HEK293T (cell line): ENCODE data around the gene NPFFR1.

ENCODE experiments used
- CTCF ChIA-PET: fragments of 350-600 bp; formaldehyde crosslinking; extraction: SDS; loops from one replicate; lab custom pipeline; 2021; ENCODE audit warnings: antibody characterized with exemption, inconsistent platforms; lab: Yijun Ruan, JAX
- POLR2A ChIA-PET: fragments of 350-600 bp; formaldehyde crosslinking; extraction: SDS; loops from one replicate; lab custom pipeline; 2020; ENCODE audit warnings: antibody characterized with exemption, inconsistent platforms; lab: Yijun Ruan, JAX
- DNase-seq: peaks from one replicate; pipeline ENCODE4 v3.0.0; 2012; ENCODE audit warnings: mixed read lengths; ENCODE audit errors: extremely low spot score
- ARNT ChIP-seq: fragments of 450-650 bp; IDR thresholded peaks from 2 replicates; pipeline ENCODE4 v1.6.1; 2017; ENCODE audit warnings: mild to moderate bottlenecking
- BHLHE40 ChIP-seq: fragments of 450-650 bp; IDR thresholded peaks from 2 replicates; pipeline ENCODE4 v1.6.1; 2016; ENCODE audit warnings: mild to moderate bottlenecking, moderate library complexity, borderline replicate concordance
- CTBP1 ChIP-seq: fragments of 450-650 bp; IDR thresholded peaks from 2 replicates; pipeline ENCODE4 v1.6.1; 2016; ENCODE audit warnings: borderline replicate concordance
- ELF4 ChIP-seq: fragments of 450-650 bp; IDR thresholded peaks from 2 replicates; pipeline ENCODE4 v1.6.1; 2017; ENCODE audit warnings: antibody characterized with exemption
- FOXA1 ChIP-seq: fragments of 450-650 bp; IDR thresholded peaks from 2 replicates; pipeline ENCODE4 v1.6.1; 2016; ENCODE audit warnings: mild to moderate bottlenecking
- FOXK2 ChIP-seq: fragments of 450-650 bp; IDR thresholded peaks from 2 replicates; pipeline ENCODE4 v1.6.1; 2016; ENCODE audit warnings: mild to moderate bottlenecking
- FOXM1 ChIP-seq: fragments of 450-650 bp; IDR thresholded peaks from 2 replicates; pipeline ENCODE4 v1.6.1; 2017; ENCODE audit warnings: mild to moderate bottlenecking, borderline replicate concordance
- HDGF ChIP-seq: fragments of 450-650 bp; IDR thresholded peaks from 2 replicates; pipeline ENCODE4 v1.6.1; 2017; ENCODE audit warnings: antibody characterized with exemption, borderline replicate concordance
- L3MBTL2 ChIP-seq: fragments of 450-650 bp; conservative IDR thresholded peaks from 2 replicates; pipeline ENCODE4 v1.6.1; 2016; ENCODE audit warnings: mild to moderate bottlenecking
- LEF1 ChIP-seq: fragments of 450-650 bp; IDR thresholded peaks from 2 replicates; pipeline ENCODE4 v1.6.1; 2017; ENCODE audit warnings: mild to moderate bottlenecking, borderline replicate concordance
- NFRKB ChIP-seq: fragments of 450-650 bp; IDR thresholded peaks from 2 replicates; pipeline ENCODE4 v1.6.1; 2016; ENCODE audit warnings: mild to moderate bottlenecking, moderate library complexity
- SP1 ChIP-seq: fragments of 450-650 bp; IDR thresholded peaks from 2 replicates; pipeline ENCODE4 v1.6.1; 2017
- SUZ12 ChIP-seq: fragments of 450-650 bp; IDR thresholded peaks from 2 replicates; pipeline ENCODE4 v1.6.1; 2016; ENCODE audit warnings: mild to moderate bottlenecking
- TARDBP ChIP-seq: fragments of 450-650 bp; IDR thresholded peaks from 2 replicates; pipeline ENCODE4 v1.6.1; 2016
- ZNF384 ChIP-seq: fragments of 450-650 bp; IDR thresholded peaks from 2 replicates; pipeline ENCODE4 v1.6.1; 2016
- TF ChIP-seq, protein P1 (sequence below): fragments of 450-650 bp; IDR thresholded peaks from 2 replicates; pipeline ENCODE4 v1.6.1; 2016

Gene NPFFR1

DNA sequence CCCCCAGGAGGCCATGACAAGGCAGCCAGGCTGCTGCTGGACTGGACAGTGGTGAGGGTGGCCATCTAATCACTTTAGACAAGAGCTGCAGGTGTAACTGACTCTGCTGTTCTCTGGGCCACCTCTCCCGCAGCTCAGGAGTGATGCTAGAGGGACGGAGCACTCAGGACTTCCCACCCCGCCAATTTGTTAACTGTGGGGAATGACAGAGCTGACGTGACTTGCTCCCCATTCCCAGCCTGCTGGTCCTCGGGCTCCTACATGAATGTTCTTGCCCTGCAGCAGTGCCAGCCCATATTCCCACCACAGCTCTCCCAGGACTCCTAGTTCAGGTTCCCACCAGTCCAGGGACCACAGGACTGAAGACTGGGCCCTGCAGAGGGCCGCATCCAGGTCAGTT is 16.7 kb upstream of the NPFFR1 start:
- CTCF ChIA-PET: no interaction called here
- POLR2A ChIA-PET: no interaction called here
- TF ChIP-seq LEF1 (no peak), ELF4 (no peak), ZNF384 (no peak), FOXA1 (no peak), L3MBTL2 (no peak), SUZ12 (no peak), TARDBP (no peak), ARNT (no peak), NFRKB (no peak), FOXM1 (no peak), FOXK2 (no peak)
- TF ChIP-seq, protein P1, sequence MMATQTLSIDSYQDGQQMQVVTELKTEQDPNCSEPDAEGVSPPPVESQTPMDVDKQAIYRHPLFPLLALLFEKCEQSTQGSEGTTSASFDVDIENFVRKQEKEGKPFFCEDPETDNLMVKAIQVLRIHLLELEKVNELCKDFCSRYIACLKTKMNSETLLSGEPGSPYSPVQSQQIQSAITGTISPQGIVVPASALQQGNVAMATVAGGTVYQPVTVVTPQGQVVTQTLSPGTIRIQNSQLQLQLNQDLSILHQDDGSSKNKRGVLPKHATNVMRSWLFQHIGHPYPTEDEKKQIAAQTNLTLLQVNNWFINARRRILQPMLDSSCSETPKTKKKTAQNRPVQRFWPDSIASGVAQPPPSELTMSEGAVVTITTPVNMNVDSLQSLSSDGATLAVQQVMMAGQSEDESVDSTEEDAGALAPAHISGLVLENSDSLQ: no peak
- DNase-seq: no peak

DNA sequence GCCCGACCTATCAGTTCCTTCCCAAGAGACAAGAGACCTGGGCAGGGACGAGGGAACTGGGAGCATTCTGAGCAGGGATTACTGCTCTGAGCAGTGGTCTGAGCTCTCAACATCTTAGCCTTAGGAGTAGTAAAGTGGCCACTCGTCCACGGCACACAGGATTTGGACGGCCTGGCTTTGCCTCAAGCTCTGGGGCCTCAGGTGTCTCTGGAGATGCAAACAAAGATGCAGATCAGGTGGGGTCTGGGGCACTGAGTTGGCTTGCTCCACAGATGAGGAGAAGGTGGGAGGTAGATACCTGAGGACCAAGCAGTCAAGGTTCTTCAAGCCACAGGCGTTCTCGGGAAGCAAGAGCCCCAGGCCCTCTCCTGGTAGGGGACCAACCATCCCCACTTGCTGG is 16.1 kb upstream of the NPFFR1 start:
- ChIA-PET CTCF (no interaction called here), POLR2A (no interaction called here)
- TF ChIP-seq BHLHE40 (no peak), ARNT (no peak), SP1 (no peak), SUZ12 (no peak), CTBP1 (no peak), FOXM1 (no peak), LEF1 (no peak), ZNF384 (no peak), TARDBP (no peak), FOXA1 (no peak), HDGF (no peak), NFRKB (no peak), ELF4 (no peak), FOXK2 (no peak), L3MBTL2 (no peak)
- TF ChIP-seq, protein P1: no peak
- DNase-seq: no peak

DNA sequence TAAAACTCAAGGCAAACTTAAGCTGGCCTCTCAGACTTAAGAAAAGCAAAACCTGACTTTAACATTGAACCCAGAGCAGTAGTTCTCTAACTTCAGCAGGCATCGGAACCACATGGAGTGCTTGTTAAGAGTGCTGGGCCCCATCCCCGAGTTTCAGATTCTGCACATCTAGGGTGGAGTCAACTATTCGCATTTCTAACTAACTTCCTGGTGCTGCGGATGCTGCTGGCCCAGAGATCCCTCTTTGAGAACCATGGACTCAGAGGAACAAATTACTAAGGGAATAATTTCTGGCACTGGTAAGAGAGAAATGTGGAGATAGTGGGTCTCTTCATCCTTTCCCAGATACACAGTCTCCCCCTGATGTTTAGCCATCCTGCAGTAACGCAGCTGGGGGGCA is 14.6 kb upstream of the NPFFR1 start:
- no peak for DNase-seq
- ChIA-PET CTCF (no interaction called here), POLR2A (no interaction called here)
- no peak for TF ChIP-seq BHLHE40
- no peak for TF ChIP-seq TARDBP
- TF ChIP-seq FOXK2: no peak
- TF ChIP-seq ARNT: no peak
- no peak for TF ChIP-seq L3MBTL2
- no peak for TF ChIP-seq FOXM1

DNA sequence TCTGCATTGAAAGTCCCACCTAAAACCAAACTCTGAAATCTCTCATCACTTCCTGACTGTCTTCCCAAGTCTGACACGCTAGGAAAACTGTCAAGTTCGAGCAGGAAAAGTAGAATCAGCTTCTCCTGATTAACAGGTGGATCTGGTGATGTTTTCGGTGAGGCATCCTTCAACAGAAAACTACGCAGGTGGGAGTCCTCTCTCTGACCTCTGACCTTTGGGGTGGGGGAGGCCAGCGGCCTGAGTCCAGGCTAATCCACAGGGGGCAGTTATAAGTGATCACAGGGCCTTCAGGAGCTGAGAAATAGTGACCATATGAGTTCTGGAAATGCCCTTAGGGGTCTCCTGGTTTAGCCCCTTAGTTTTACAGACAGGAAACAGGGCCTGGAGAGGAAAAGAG is 13.4 kb upstream of the NPFFR1 start:
- CTCF ChIA-PET: interaction anchor here (0.6 kb wide), 1 partner anchor 26 kb away, joined by 4 read pairs; no protein-coding TSS in a partner anchor
- TF ChIP-seq BHLHE40: no peak
- no peak for TF ChIP-seq ZNF384
- no peak for TF ChIP-seq TARDBP
- TF ChIP-seq L3MBTL2: no peak
- TF ChIP-seq SP1: no peak
- no peak for TF ChIP-seq ARNT
- TF ChIP-seq FOXA1: no peak
- TF ChIP-seq, protein P1: no peak
- TF ChIP-seq NFRKB: no peak
- no peak for TF ChIP-seq CTBP1
- no peak for TF ChIP-seq HDGF
- no peak for TF ChIP-seq ELF4
- no peak for TF ChIP-seq FOXM1
- no peak for TF ChIP-seq LEF1
- TF ChIP-seq SUZ12: no peak
- TF ChIP-seq FOXK2: no peak
- DNase-seq: no peak
- POLR2A ChIA-PET: no interaction called here

DNA sequence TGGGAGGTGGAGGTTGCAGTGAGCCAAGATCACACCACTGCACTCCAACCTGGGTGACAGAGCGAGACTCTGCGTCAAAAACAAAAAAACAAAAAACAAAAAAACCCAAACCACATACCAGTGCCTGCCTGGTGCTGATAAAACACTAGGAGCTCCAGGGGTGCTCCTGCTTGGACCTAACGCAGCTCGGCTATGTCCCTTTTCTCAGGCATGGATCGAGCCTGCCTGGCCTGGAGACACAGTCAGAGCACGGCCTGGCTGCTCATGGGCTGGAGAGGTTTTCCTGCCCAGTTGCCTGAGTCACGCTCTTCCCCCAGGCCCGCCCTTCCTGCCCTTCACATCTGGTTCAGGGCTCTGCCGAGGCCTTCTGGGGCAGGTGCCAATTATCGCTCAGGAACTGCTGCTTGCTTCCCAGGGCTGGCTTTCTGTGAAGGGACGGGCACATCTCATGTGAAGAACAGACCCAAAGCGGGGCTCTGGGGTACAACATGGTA is 12.6 kb upstream of the NPFFR1 start:
- no peak for DNase-seq
- TF ChIP-seq ELF4 (no peak), NFRKB (no peak), FOXA1 (no peak), TARDBP (no peak), LEF1 (no peak), CTBP1 (no peak), SUZ12 (no peak), SP1 (no peak), FOXK2 (no peak), ARNT (no peak), FOXM1 (no peak), ZNF384 (no peak)
- TF ChIP-seq, protein P1: no peak
- CTCF ChIA-PET: interaction anchor here (0.6 kb wide), 1 partner anchor 68 kb away, joined by 3 read pairs; no protein-coding TSS in a partner anchor
- POLR2A ChIA-PET: no interaction called here

DNA sequence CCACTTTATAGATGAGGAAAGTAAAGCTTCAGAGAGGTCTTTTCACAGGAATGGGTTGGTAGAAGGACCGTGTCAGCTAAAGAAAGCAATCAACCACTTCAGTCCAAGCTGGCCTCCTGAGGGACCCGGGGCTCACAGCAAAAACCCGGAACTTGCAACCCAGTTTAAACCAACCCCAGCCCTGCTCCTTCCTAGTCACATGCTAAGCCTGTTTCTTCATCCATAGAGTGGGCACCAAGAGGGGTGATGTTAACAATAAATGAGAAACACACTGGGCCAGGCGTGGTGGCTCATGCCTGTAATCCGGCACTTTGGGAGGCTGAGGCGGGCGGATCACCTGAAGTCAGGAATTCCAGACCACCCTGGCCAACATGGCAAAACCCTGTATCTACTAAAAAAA is 12.1 kb upstream of the NPFFR1 start:
- DNase-seq: no peak
- ChIA-PET POLR2A (no interaction called here), CTCF (no interaction called here)
- TF ChIP-seq LEF1 (no peak), ARNT (no peak)
